GM18508 (cell line): ENCODE results near the gene RBM28.

ENCODE experiments used
- ATAC-seq: cut with Tn5 transposase; IDR thresholded peaks from one replicate; pipeline ENCODE4 v1.9.1; 2021; ENCODE audit warnings: moderate number of reproducible peaks; ENCODE audit not compliant: insufficient read depth, unreplicated experiment

The RBM28 gene

DNA sequence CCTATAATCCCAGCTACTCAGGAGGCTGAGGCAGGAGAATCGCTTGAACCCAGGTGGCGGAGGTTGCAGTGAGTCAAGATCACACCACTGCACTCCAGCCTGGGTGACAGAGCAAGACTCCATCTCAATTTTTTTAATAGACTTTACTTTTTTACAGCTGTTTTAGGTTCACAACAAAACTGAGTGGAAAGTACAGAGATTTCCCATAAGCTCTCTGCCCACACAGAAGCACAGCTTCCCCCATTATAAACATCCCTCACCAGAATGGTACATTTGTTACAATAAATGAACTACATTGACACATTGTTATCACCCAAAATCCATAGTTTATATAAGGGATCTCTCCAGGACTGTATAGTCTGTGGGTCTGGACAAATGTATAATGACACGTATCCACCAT lies 32.4 kb upstream of the RBM28 start:
- no peak for ATAC-seq

DNA sequence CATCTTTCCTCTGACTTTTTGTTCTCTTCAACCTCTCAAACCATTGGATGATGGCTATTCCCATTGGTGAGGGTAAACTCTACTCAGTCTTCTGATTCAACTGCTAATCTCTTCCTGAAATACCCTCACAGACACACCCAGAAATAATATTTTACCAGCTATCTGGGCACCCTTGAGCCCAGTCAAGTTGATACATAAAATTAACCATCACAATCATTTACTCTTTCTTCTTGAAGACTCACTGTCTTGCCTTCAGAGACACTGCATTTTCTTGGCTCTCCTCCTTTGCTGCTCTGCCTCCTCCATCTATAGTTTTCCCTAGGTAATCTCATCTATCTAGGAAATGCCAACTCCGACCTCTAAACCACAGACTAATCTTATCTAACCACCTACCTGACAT lies 30.3 kb upstream of the RBM28 start:
- no peak for ATAC-seq

GRCh38 chr7:128373606-128374005 lies 29.9 kb upstream of the RBM28 start:
- no peak for ATAC-seq

DNA sequence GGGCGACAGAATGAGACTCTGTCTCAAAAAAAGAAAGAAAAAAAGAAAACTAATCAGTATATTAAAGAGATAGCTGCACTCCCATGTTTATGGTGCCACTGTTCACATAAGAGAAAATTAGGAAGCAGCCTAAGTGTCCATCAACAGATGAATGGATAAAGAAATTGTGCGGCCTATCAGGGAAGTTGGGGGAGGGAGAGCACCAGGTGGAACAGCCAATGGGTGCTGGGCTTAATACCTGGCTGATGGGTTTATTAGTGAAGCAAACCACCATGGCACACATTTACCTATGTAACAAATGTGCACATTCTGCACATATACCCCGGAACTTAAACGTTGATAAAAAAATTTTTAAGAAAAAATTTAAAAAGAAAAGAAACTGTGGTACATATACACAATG lies 26.8 kb upstream of the RBM28 start:
- ATAC-seq: no peak

DNA sequence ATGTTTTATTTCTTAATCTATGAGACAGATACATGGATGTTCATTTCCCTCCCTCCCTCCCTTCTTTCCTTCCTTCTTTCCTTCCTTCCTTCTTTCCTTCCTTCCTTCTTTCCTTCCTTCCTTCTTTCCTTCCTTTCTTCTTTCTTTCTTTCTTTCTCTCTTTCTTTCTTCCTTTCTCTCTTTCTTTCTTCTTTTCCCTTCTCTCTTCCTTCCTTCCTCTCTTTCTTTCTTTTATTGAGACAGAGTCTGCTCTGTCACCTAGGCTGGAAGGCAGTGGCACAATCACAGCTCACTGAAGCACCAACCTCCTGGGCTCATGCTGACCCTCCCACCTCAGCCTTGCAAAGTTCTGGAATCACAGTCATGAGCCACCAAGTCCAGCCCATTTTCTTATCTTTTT lies 23.3 kb upstream of the RBM28 start:
- ATAC-seq: no peak

- no peak for ATAC-seq
Measured at GRCh38 chr7:128366300-128366699, 22.6 kb upstream of the RBM28 start.

- no peak for ATAC-seq
Measured at GRCh38 chr7:128365432-128365831, 21.7 kb upstream of the RBM28 start.

DNA sequence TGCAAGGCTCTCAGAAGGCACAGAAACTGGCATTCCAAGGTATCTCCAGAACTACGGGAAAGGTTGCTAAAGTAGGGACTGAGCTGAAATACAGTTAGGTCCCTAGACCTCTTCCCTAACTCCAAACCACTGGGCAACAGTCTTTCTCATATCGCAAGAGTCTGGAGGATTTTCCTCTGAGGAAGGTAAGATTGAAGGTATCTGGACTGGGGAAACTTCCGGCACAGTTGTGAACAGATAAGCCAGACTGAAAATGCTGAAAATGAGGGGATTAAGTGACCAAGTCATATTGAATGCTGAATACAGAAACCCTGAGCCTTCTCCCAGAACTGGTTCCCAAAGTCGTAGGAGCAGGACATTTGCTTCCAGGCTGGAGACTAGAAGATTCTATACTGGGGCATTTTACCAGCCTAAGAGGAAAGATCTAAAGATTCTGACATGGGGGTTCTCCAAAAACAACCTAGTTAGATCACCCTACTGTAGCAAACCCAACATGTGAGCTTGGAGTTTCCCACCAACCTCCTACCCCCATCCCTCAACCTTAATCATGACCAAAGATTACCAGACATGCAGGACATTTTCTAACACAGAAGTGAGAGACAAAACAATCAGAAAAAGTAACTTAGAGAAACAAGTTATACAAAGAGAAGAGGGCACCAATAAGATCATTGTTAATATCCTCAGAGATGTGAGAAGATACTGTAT lies 20.6 kb upstream of the RBM28 start:
- no peak for ATAC-seq

- ATAC-seq: no peak
Measured at GRCh38 chr7:128363261-128363721, 19.6 kb upstream of the RBM28 start.

DNA sequence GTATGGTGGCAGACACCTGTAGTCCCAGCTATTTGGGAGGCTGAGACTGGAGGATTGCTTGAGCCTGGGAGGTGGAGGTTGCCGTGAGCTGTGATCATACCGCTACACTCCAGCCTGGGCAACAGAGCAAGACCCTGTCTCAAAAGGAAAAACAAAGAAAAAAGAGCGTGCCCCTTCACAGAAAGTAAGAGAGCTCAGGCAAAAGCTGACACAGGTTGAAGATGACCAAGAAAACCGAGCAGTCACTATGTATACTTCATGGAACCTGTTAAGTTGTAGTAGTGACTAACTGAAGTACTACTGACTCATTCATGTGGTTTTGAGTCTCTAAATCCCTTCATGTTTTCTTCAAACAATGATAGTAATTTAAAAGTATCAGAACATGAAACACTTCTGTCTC lies 19.0 kb upstream of the RBM28 start:
- ATAC-seq: no peak

DNA sequence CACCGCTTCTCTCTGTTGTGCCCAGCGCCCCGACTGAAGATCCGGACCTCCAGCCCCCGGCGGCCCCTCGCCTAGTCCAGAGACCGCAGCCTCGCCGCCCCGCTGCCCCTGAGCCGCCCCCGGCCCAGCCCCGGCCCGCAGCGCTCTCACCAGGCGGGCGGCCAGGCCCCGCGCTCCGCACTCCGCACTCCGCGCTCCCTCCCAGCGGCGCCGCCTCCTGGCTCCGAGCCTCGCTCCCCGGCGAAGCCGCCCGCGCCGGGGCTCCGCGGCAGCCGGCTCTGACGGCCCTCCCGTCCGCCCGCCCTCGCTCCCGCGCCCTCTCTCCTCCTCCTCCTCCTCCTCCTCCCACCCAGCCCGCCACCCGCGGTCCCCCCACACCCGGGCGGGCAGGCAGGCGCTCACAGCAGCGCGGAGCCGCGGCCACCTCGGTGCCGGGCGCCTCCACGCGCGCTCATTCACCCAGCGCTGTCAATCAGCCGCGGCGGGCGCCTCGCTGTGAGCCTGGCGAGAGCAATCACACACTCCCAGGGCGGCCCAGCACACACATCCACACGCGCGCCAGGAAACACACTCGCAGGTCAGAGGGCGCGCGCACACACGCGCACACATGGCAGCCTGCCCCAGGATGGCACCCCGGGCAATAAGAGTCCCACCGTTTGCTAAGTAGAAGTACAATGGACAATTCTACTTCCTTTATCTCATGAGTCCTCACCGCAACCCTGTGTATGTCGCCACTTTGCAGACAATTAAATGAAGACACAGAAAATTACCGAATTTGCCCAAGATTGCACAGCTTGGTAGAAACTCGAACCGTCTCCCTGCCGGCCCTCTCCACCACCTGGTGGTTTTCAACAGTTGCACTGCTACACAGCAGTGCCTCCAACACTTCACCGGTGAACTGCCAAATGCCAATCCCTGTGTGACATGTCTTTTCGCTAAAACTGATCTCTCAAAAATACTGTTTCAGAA lies 18.0 kb upstream of the RBM28 start, which contains the start of gene PRRT4:
Gene PRRT4, minus strand, starts transcription at position 280 of the 969 bp plus-strand sequence.
- no peak for ATAC-seq

- ATAC-seq: no peak
Measured at GRCh38 chr7:128360359-128360678, 16.6 kb upstream of the RBM28 start.

DNA sequence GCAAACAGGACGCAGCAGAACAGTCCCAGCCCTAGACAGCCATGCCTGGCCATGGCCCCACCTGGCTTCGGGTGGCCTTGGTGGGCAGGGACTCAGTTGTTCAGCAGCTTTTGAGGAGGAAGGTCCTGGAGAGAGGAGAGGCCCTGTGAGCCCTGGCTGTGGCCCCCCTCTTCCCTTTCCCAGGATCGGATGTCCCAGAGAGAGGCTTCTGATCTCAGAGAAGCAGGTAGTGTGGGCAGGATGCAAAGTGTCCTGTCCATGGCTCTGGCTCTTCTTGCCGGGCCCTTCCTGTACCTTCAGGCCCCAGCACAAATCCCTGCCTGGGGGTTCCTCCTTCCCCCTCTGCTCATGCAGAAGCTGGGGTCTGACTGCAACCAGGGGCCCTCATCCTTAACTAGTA lies 16.2 kb upstream of the RBM28 start:
- ATAC-seq: no peak

- ATAC-seq: no peak
Measured at GRCh38 chr7:128359336-128359735, 15.6 kb upstream of the RBM28 start.

- ATAC-seq: no peak
Measured at GRCh38 chr7:128358233-128358632, 14.5 kb upstream of the RBM28 start.

GRCh38 chr7:128357217-128357613 lies 13.5 kb upstream of the RBM28 start:
- ATAC-seq: no peak

GRCh38 chr7:128356546-128357216 lies 13.0 kb upstream of the RBM28 start:
- no peak for ATAC-seq

DNA sequence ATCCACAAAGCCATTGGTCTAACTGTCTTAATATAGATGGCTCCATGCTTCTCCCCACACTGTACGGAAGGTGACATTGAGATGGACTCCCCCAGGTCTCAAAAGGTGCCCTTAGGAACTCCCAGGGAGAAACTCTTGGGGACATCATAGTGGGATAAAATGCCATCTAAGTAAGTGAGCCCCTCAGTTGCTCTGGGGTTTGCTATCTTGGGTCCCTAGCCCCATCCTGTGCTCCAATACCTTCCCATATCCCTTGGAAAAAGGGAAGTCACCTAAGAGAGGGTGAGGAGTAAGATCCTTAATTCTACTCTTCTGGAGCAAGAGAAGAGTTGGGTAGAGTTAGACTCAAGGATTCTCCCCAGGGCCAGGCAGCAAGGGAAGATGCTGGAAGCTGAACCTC lies 9.9 kb upstream of the RBM28 start:
- ATAC-seq: no peak

DNA sequence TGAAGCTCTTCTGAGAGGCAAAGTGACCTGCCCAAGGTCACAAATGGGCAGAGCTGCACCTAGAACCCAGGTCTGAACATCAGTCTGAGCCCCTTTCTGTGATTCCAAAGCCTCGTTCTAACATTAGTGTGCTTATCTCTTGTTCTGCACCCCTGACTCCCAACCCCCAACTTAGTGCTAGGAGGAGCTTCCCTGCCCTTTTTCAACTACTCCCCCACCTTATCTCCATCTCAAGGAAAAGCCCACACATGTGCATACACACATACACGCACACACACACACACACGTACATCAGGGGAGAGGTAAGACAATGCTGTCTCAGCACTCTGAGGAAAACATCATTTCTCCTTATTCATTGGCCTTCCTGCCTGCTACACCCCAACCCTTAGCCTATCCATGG lies 9.5 kb upstream of the RBM28 start:
- no peak for ATAC-seq

DNA sequence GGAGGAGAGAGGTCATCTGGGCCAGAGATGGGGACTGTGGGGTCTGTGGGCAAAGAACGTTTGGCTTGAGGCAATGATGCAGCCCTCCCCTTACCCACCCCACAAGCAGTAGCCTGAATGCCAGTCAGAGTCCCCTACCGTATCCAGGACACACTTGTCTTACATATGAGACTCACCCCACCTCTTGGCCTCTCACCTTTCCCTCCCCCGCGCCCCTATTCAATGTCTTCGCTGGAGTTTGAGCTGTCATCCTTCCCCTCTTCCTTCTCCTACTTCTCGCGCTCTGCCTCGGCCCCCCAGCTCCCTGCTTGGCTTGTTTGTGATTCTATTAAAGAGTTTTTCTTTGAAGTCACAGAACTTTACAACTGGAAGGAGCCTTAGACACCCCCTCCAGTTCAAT lies 8.9 kb upstream of the RBM28 start:
- ATAC-seq: no peak

DNA sequence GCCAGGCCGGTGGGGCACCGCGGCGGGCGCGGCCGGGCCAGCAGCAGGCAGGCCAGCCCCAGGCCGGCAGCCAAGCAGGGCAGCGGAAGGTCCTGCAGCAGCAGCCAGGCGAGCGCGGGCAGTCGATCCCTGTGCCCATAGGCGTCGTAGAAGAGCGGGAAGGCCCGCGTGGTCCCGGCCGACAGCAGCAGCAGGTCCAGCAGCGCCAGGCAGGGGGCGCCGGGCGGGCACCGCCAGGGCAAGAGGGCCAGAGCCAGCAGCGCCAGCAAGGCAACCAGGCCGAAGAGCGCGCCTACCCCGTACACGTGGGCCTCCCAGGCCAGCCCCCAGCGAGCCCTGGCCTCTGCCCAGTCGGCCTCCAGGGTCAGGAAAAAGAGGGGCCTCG lies 8.4 kb upstream of the RBM28 start:
- no peak for ATAC-seq
